ENCODE data around the gene NEGR1.

- TF ChIP-seq CTCF (IDR thresholded peaks at IDR 0.05) (no peak), ZFX (IDR thresholded peaks at IDR 0.05; ENCODE audit: borderline replicate concordance) (no peak)
Measured at GRCh38 chr1:71562298-71562697, 720.0 kb downstream of the NEGR1 start.

All from 22Rv1 (cell line).